Cardiac fibroblast (primary cell): ENCODE results near the gene CAV2.

Experiments used
- DNase-seq, 2 donors: peaks; one replicate each; pipeline versions ENCODE4 v3.0.0 to v3.0.0-alpha.2; 2010; ENCODE audit warnings: low read depth in 2 of 2
- H3K4me3 ChIP-seq, 2 donors: replicated peaks in 1 of 2; 1 replicate in 1 of 2; 2 replicates in 1 of 2; pipeline ENCODE4 v1.5.1; 2011; ENCODE audit warnings: low read depth in 2 of 2, low read length in 2 of 2, mild to moderate bottlenecking in 2 of 2, moderate library complexity in 1 of 2
- CTCF ChIP-seq: IDR thresholded peaks from one replicate; pipeline ENCODE4 v1.5.1; 2011; ENCODE audit warnings: low read depth, mild to moderate bottlenecking, low read length, inconsistent platforms

The CAV2 gene

GRCh38 chr7:116461500-116461899 is 38.0 kb upstream of the CAV2 start:
- peak; percentile 32 for TF ChIP-seq CTCF
- no peak for DNase-seq
- H3K4me3 ChIP-seq: no peak overlapping the region

GRCh38 chr7:116463956-116464355 is 35.6 kb upstream of the CAV2 start:
- no peak for TF ChIP-seq CTCF
- no peak overlapping the region for H3K4me3 ChIP-seq
- DNase-seq: no peak

- no peak for TF ChIP-seq CTCF
- H3K4me3 ChIP-seq: no peak overlapping the region
- peak in 1 of 2 donors; percentile 49 for DNase-seq
Measured at GRCh38 chr7:116464375-116464774, 35.2 kb upstream of the CAV2 start.

- TF ChIP-seq CTCF: no peak
- H3K4me3 ChIP-seq: no peak overlapping the region
- no peak for DNase-seq
Measured at GRCh38 chr7:116465125-116465524, 34.4 kb upstream of the CAV2 start.

GRCh38 chr7:116468534-116468933 is 31.0 kb upstream of the CAV2 start:
- DNase-seq: no peak
- H3K4me3 ChIP-seq: no peak overlapping the region
- no peak for TF ChIP-seq CTCF

GRCh38 chr7:116477625-116478024 is 21.9 kb upstream of the CAV2 start:
- DNase-seq: no peak

More at GRCh38 chr7:116477625-116478024, 21.9 kb upstream of the CAV2 start:
- no peak overlapping the region for H3K4me3 ChIP-seq
- no peak for TF ChIP-seq CTCF
